HG02798 (cell line): ENCODE data around the gene ADAMTS12.
"Not testable (repeated sequence)": the region's sequence is repeated elsewhere in the genome, so short reads cannot be mapped to it uniquely, and the experiment has no call there.

Source experiments
- ATAC-seq: cut with Tn5 transposase; IDR thresholded peaks from one replicate; pipeline ENCODE4 v1.9.1; 2021; ENCODE audit warnings: mild to moderate bottlenecking; ENCODE audit not compliant: unreplicated experiment, poor library complexity

Gene ADAMTS12

GRCh38 chr5:33891788-33892619 is at the start of gene ADAMTS12:
ADAMTS12 (minus strand) TSS chr5:33891990; CDS start chr5:33891856, 134 bp downstream.
- ATAC-seq, result no peak

- ATAC-seq, result no peak
These were observed 49.3 kb upstream of the ADAMTS12 start for GRCh38 chr5:33941090-33941489.

- no peak for ATAC-seq
These were observed 47.9 kb upstream of the ADAMTS12 start for GRCh38 chr5:33939556-33940262.

- no peak for ATAC-seq
These were observed 47.1 kb upstream of the ADAMTS12 start for GRCh38 chr5:33938881-33939280.

- no peak for ATAC-seq
These were observed 46.7 kb upstream of the ADAMTS12 start for GRCh38 chr5:33938507-33938796.

GRCh38 chr5:33937707-33938506 is 46.1 kb upstream of the ADAMTS12 start:
- no peak for ATAC-seq

- no peak for ATAC-seq
These were observed 45.4 kb upstream of the ADAMTS12 start for GRCh38 chr5:33937017-33937706.

GRCh38 chr5:33936381-33937016 is 44.7 kb upstream of the ADAMTS12 start, which contains the start of gene RXFP3:
RXFP3 (plus strand) TSS chr5:33936386; CDS start chr5:33936741, 355 bp downstream.
- no peak for ATAC-seq

- ATAC-seq, result peak; percentile 41
These were observed 44.2 kb upstream of the ADAMTS12 start for GRCh38 chr5:33936004-33936380.

- ATAC-seq, result peak; percentile 22
These were observed 42.4 kb upstream of the ADAMTS12 start for GRCh38 chr5:33934176-33934575.

- ATAC-seq, result peak; percentile 86
These were observed 42.0 kb upstream of the ADAMTS12 start for GRCh38 chr5:33933723-33934169.

GRCh38 chr5:33931136-33931535 is 39.3 kb upstream of the ADAMTS12 start:
- no peak for ATAC-seq

GRCh38 chr5:33929925-33930690 is 38.3 kb upstream of the ADAMTS12 start:
- ATAC-seq, result no peak

- ATAC-seq, result no peak
These were observed 36.5 kb upstream of the ADAMTS12 start for GRCh38 chr5:33928283-33928682.

GRCh38 chr5:33927685-33928084 is 35.9 kb upstream of the ADAMTS12 start:
- ATAC-seq, result no peak

GRCh38 chr5:33925278-33925677 is 33.5 kb upstream of the ADAMTS12 start:
- peak; percentile 62 for ATAC-seq

- no peak for ATAC-seq
These were observed 29.2 kb upstream of the ADAMTS12 start for GRCh38 chr5:33921002-33921401.

GRCh38 chr5:33914844-33915243 is 23.1 kb upstream of the ADAMTS12 start:
- not testable (repeated sequence) for ATAC-seq

- ATAC-seq, result not testable (repeated sequence)
These were observed 14.5 kb upstream of the ADAMTS12 start for GRCh38 chr5:33906248-33906647.
